ENCODE results near the gene KCNG2.

- TF ChIP-seq POLR2A (IDR thresholded peaks at IDR 0.05; ENCODE audit: low read depth) (no peak), POLR2AphosphoS5 (IDR thresholded peaks at IDR 0.05) (no peak)
- TF ChIP-seq, protein P1, sequence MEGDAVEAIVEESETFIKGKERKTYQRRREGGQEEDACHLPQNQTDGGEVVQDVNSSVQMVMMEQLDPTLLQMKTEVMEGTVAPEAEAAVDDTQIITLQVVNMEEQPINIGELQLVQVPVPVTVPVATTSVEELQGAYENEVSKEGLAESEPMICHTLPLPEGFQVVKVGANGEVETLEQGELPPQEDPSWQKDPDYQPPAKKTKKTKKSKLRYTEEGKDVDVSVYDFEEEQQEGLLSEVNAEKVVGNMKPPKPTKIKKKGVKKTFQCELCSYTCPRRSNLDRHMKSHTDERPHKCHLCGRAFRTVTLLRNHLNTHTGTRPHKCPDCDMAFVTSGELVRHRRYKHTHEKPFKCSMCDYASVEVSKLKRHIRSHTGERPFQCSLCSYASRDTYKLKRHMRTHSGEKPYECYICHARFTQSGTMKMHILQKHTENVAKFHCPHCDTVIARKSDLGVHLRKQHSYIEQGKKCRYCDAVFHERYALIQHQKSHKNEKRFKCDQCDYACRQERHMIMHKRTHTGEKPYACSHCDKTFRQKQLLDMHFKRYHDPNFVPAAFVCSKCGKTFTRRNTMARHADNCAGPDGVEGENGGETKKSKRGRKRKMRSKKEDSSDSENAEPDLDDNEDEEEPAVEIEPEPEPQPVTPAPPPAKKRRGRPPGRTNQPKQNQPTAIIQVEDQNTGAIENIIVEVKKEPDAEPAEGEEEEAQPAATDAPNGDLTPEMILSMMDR (IDR thresholded peaks at IDR 0.05): no peak
Observed at GRCh38 chr18:79942786-79943607, 145.3 kb downstream of the KCNG2 start.
